GM13977 (cell line): ENCODE measurements around the gene GPR135.
"Not testable (repeated sequence)": the region's sequence is repeated elsewhere in the genome, so short reads cannot be mapped to it uniquely, and the experiment has no call there.

Experiments used
- DNase-seq: peaks from one replicate; pipeline ENCODE4 v3.0.0; 2012; ENCODE audit warnings: low spot score
- in situ Hi-C: fragments of 300-500 bp; cut with MboI; formaldehyde crosslinking; loops from one replicate; pipeline ENCODE4 v1.12.0; 2022; ENCODE audit warnings: low sequenced_read_pairs, low pct_unique_long_range_greater_than_20kb, mixed read lengths, inconsistent platforms; ENCODE audit not compliant: unreplicated experiment
- TF ChIP-seq, protein P1 (sequence below): IDR thresholded peaks from 2 replicates; pipeline ENCODE4 v1.5.1; 2012; ENCODE audit warnings: mild to moderate bottlenecking, control low read depth; ENCODE audit not compliant: insufficient read depth; ENCODE audit errors: extremely low read depth, missing control alignments

Gene GPR135

DNA sequence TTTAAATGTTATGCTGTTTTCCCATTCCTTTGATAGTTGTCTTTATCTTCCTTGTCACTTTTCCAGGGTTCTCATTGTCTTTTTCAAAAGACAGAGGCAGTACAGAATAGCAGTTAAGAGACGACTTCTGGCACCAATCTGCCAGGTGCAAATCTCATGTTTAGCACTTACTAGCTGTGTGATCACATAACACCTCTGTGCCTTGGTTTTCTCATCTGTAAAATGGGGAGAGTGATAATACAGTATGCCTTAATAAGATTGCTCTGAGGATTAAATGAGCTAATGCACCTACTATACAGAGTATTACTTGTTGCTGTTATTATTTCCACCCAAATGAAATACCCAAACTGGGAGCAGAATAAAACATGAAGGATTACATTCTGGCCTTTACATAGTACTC is 4.8 kb downstream of the GPR135 start:
- TF ChIP-seq, protein P1, sequence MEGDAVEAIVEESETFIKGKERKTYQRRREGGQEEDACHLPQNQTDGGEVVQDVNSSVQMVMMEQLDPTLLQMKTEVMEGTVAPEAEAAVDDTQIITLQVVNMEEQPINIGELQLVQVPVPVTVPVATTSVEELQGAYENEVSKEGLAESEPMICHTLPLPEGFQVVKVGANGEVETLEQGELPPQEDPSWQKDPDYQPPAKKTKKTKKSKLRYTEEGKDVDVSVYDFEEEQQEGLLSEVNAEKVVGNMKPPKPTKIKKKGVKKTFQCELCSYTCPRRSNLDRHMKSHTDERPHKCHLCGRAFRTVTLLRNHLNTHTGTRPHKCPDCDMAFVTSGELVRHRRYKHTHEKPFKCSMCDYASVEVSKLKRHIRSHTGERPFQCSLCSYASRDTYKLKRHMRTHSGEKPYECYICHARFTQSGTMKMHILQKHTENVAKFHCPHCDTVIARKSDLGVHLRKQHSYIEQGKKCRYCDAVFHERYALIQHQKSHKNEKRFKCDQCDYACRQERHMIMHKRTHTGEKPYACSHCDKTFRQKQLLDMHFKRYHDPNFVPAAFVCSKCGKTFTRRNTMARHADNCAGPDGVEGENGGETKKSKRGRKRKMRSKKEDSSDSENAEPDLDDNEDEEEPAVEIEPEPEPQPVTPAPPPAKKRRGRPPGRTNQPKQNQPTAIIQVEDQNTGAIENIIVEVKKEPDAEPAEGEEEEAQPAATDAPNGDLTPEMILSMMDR, result no peak
- in situ Hi-C loops, result no loop called here
- no peak for DNase-seq

DNA sequence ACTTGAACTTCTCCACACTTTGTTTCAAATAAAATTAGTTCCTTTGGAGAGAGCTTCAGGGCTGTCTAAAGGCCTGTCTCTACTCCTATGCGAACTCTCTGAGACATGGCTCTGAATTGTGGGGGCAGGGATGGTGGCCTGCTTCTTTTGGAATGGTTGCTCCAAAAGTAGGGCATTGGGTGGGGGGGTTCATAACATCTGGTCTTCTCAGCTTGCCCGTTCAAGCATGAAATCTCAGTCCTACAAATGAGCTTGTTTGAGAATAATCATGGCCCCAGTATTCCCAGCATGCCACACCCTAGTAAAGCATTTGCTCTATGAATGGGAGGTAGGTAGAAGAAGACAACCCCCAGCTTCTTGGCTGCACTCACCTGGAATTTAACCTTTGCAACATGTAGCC is 6.7 kb downstream of the GPR135 start:
- in situ Hi-C loops, result no loop called here
- TF ChIP-seq, protein P1, result no peak
- no peak for DNase-seq

DNA sequence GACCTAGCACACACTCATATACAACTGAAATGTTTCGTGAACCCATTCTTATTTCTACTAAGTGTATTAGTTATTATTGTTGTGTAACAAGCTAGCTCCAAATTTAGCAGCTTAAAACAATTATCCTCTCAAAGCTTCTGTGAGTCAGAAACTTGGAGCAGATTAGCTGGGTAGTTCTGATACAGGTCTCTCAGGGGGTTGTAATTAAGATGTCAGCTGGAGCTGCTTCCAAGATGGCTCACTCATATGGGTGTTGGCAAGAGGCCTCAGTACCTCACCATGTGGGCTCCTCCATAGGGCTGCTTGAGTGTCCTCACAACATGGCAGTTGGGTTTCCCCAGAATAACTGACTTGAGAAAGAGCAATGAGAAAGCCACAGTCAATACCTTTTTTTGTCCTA is 9.8 kb downstream of the GPR135 start:
- in situ Hi-C loops, result no loop called here
- no peak for DNase-seq
- TF ChIP-seq, protein P1, result no peak

DNA sequence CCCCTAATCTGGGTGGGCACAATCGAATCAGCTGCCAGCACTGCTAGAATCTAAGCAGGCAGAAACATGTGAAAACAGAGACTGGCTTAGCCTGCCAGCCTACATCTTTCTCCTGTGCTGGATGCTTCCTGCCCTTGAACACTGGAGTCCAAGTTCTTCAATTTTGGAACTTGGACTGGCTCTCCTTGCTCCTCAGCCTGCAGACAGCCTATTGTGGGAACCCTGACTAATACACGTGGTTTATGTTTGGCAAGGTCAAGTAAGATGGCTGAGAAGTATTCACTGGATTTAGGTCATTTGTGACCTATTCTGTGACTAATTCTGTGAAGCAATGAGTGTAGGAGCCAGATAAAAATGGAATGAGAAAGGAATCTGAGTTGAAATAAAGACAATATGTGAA is 11.0 kb downstream of the GPR135 start:
- TF ChIP-seq, protein P1, result no peak
- in situ Hi-C loops, result no loop called here
- no peak for DNase-seq

DNA sequence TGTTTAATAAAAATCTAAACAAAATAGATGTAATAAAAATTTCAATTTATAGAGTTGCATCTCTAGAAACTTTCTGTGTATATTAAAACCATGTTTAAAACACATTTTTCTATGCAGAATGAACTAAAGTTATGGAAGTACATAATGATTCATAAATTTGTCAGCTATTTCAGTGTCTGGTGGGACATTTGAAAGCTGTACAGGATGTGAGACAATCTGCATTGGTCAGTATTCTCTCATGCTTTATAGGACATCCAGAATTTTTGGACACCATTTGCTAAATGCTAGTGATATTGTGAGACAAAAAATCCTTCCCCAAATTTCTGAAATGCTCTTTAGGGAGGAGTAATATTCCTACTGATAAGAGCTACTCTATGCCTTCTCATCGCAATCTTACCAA is 13.3 kb downstream of the GPR135 start:
- no peak for DNase-seq
- TF ChIP-seq, protein P1, result no peak
- in situ Hi-C loops, result no loop called here

DNA sequence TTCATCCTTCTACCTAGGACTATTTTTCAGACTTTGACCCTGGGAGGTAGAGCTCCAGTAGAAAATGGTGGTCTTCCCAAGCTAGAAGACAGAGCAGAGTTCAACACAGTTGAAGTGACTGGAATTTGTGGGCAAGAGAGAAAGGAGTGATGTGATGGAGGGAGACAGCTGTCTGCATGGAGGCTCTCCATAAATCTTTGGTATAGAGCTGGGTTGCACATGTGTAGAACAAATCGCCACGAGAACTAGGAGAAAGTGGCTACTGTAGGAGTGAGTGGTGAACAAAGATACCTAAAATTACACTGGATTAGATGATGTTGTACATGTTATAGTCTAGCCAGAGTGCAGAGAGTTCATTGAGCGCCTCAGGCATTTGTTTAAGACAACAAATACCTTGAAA is 14.5 kb downstream of the GPR135 start:
- TF ChIP-seq, protein P1, result no peak
- in situ Hi-C loops, result no loop called here
- DNase-seq, result no peak

DNA sequence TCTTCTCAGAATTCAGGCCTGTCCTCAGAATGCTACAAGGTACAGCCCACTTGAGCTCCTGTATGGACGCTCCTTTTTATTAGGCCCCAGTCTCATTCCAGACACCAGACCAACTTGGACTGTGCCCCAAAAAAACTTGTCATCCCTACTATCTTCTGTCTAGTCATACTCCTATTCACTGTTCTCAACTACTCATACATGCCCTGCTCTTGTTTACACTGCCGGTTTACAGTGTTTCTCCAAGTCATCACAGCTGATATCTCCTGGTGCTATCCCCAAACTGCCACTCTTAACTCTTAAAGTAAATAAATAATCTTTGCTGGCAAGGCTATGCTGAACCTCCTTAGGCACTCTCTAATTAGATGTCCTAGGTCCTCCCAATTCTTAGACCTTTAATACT is 16.5 kb downstream of the GPR135 start:
- not testable (repeated sequence) for DNase-seq
- in situ Hi-C loops, result loop anchor here (25.0 kb wide), 1 partner anchor 961 kb away; no protein-coding TSS in a partner anchor
